HepG2 (cell line): ENCODE data around the gene PRKCD.

Source experiments
- CBX1 ChIP-seq: IDR thresholded peaks from one replicate; pipeline ENCODE4 v1.6.1; 2016; ENCODE audit warnings: antibody characterized with exemption, low read depth
- FOXK1 ChIP-seq: sonication (generic); formaldehyde crosslinking; IDR thresholded peaks from 2 replicates; pipeline ENCODE4 v1.4.0; 2020; ENCODE audit warnings: low read depth, missing genetic modification reagents, borderline replicate concordance
- HNRNPL ChIP-seq: fragments of 200-400 bp; formaldehyde crosslinking; IDR thresholded peaks from 2 replicates; pipeline ENCODE4 v1.6.1; 2017; ENCODE audit warnings: mild to moderate bottlenecking, low read depth, low read length
- KDM3A ChIP-seq: IDR thresholded peaks from 2 replicates; pipeline ENCODE4 v1.6.1; 2018; ENCODE audit warnings: low read depth, missing compliant biosample characterization
- POLR2A ChIP-seq, 2 experiments: IDR thresholded peaks; 2 replicates each; pipeline ENCODE4 v1.6.1; 2011; ENCODE audit warnings: low read depth in 2 of 2, low read length in 2 of 2, mild to moderate bottlenecking in 1 of 2, moderate library complexity in 1 of 2; ENCODE audit not compliant: insufficient read depth in 1 of 2
- SMAD3 ChIP-seq: sonication (generic); formaldehyde crosslinking; IDR thresholded peaks from 2 replicates; pipeline ENCODE4 v1.4.0; 2020; ENCODE audit warnings: missing genetic modification reagents
- YEATS4 ChIP-seq: sonication (generic); formaldehyde crosslinking; IDR thresholded peaks from 2 replicates; pipeline ENCODE4 v1.4.0; 2020; ENCODE audit warnings: missing genetic modification reagents, borderline replicate concordance
- ZFP82 ChIP-seq: sonication (generic); formaldehyde crosslinking; IDR thresholded peaks from 2 replicates; pipeline ENCODE4 v1.5.1; 2020; ENCODE audit warnings: mild to moderate bottlenecking, missing genetic modification reagents, borderline replicate concordance
- ZNF124 ChIP-seq: sonication (generic); formaldehyde crosslinking; IDR thresholded peaks from 2 replicates; pipeline ENCODE4 v1.4.0; 2020; ENCODE audit warnings: missing genetic modification reagents
- ZNF350 ChIP-seq: sonication (generic); formaldehyde crosslinking; IDR thresholded peaks from 2 replicates; pipeline ENCODE4 v1.4.0; 2020; ENCODE audit warnings: mild to moderate bottlenecking, low read depth, missing genetic modification reagents, borderline replicate concordance
- ZNF430 ChIP-seq: sonication (generic); formaldehyde crosslinking; IDR thresholded peaks from 2 replicates; pipeline ENCODE4 v1.9.0; 2021; ENCODE audit warnings: mild to moderate bottlenecking, missing genetic modification reagents
- ZNF850 ChIP-seq: sonication (generic); formaldehyde crosslinking; conservative IDR thresholded peaks from 2 replicates; pipeline ENCODE4 v1.9.0; 2021; ENCODE audit warnings: mild to moderate bottlenecking, missing genetic modification reagents
- TF ChIP-seq, protein P1 (sequence below): IDR thresholded peaks from 2 replicates; pipeline ENCODE4 v1.6.1; 2016; ENCODE audit warnings: missing compliant biosample characterization, missing genetic modification reagents, borderline replicate concordance

DNA sequence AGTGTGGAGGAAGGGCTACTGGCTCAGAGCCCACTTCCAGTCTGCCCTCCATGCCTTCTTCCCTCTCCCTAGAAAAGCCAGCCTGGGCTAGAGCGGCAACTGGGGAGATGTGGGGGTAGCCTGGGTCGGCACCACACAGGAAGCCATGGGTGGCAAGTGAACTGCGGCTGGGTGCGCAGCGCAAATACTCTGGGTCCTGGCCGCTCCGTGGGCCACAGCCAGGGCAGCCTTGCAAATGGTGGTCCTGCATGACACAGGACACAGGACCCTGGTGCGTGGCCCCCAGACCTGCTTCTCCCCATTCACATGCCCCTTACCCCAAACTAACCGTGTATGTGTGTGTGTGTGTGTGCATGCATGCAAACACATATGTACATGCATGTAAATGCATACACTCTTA is 25.7 kb downstream of the PRKCD start:
- TF ChIP-seq SMAD3 (CRISPR knock-in tag) (no peak), YEATS4 (no peak), ZNF850 (CRISPR knock-in tag) (no peak), ZNF430 (no peak), CBX1 (no peak), HNRNPL (no peak), FOXK1 (CRISPR knock-in tag) (no peak), POLR2A (IDR thresholded peaks at IDR 0.05; ENCODE audit: insufficient read depth in 1 of 2, low read depth in 2 of 2, low read length in 2 of 2) (no peak), KDM3A (CRISPR knock-in tag) (no peak), ZNF124 (CRISPR knock-in tag) (no peak), ZNF350 (CRISPR knock-in tag) (no peak), ZFP82 (no peak)
- TF ChIP-seq, protein P1, sequence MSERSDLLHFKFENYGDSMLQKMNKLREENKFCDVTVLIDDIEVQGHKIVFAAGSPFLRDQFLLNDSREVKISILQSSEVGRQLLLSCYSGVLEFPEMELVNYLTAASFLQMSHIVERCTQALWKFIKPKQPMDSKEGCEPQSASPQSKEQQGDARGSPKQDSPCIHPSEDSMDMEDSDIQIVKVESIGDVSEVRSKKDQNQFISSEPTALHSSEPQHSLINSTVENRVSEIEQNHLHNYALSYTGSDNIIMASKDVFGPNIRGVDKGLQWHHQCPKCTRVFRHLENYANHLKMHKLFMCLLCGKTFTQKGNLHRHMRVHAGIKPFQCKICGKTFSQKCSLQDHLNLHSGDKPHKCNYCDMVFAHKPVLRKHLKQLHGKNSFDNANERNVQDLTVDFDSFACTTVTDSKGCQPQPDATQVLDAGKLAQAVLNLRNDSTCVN (CRISPR knock-in tag), result no peak
